Transverse colon (tissue), 4 donors: ENCODE results near the gene GASK1A. TPM values are rescaled to one million over a fixed set of nuclear protein-coding genes. Genes with fewer than 3 reads are reported as not detected.

Experiments used
- DNase-seq: peaks from one replicate; pipeline ENCODE4 v3.0.0-alpha.2; 2019
- H3K27ac ChIP-seq, 4 donors: fragments of 200-600 bp; sonication (generic); 2 replicates each; pipeline ENCODE4 v1.5.1; 2016 to 2018; ENCODE audit warnings: inconsistent platforms in 4 of 4
- H3K27me3 ChIP-seq: fragments of 200-600 bp; sonication (generic); 2 replicates; pipeline ENCODE4 v1.5.1; 2017; ENCODE audit warnings: inconsistent platforms
- H3K36me3 ChIP-seq, 4 donors: fragments of 200-600 bp; sonication (generic); 2 replicates each; pipeline ENCODE4 v1.5.1; 2017 to 2019; ENCODE audit warnings: inconsistent platforms in 4 of 4
- H3K4me1 ChIP-seq, 4 donors: fragments of 200-600 bp; sonication (generic); 2 replicates each; pipeline ENCODE4 v1.5.1; 2017 to 2020; ENCODE audit warnings: inconsistent platforms in 4 of 4
- H3K4me3 ChIP-seq, 4 donors: fragments of 200-600 bp; sonication (generic); 1 replicate in 1 of 4; 2 replicates in 3 of 4; pipeline versions ENCODE4 v1.5.1 to v1.6.1; 2017 to 2019; ENCODE audit warnings: inconsistent platforms in 4 of 4
- H3K9me3 ChIP-seq, 2 donors: fragments of 200-600 bp; sonication (generic); 2 replicates each; pipeline ENCODE4 v1.5.1; 2017 to 2019; ENCODE audit warnings: inconsistent platforms in 2 of 2
- CTCF ChIP-seq, 5 experiments: fragments of 200-600 bp in 3 of 5; fragments of 450-650 bp in 2 of 5; sonication (generic) in 3 of 5; IDR thresholded peaks; 1 replicate in 2 of 5; 2 replicates in 3 of 5; pipeline ENCODE4 v1.5.1; 2016 to 2017; ENCODE audit warnings: antibody characterized with exemption in 5 of 5, inconsistent platforms in 3 of 5, mild to moderate bottlenecking in 2 of 5, moderate library complexity in 1 of 5
- EP300 ChIP-seq: sonication (generic); formaldehyde crosslinking; IDR thresholded peaks from one replicate; pipeline ENCODE4 v1.6.1; 2017; ENCODE audit warnings: antibody characterized with exemption, low read depth
- POLR2A ChIP-seq: fragments of 450-650 bp; IDR thresholded peaks from one replicate; pipeline ENCODE4 v1.6.1; 2016; ENCODE audit warnings: antibody characterized with exemption, mild to moderate bottlenecking, moderate library complexity
- POLR2AphosphoS5 ChIP-seq, 3 donors: sonication (generic); formaldehyde crosslinking; IDR thresholded peaks; one replicate each; pipeline ENCODE4 v1.6.1; 2016; ENCODE audit warnings: antibody characterized with exemption in 3 of 3
- WGBS, 2 donors: methylation state at CpG; one replicate each; pipeline ENCODE4 v1.1.5; 2018; ENCODE audit warnings: low coverage in 1 of 2; 5-methylcytosine and 5-hydroxymethylcytosine counted together
- in situ Hi-C, 4 donors: fragments of 200-750 bp; cut with MboI; loops; one replicate each; pipeline versions ENCODE4 v1.15.0 to v1.15.1; 2017; ENCODE audit warnings: low sequenced_read_pairs in 3 of 4, low pct_ligation_motif_present in 1 of 4, low pct_unique_long_range_greater_than_20kb in 1 of 4
- intact Hi-C: fragments of 100-400 bp; cut with DNase I; formaldehyde crosslinking; loops from one replicate; pipeline ENCODE4 v1.15.1; 2023; ENCODE audit warnings: low total_unique reads
- total RNA-seq, 4 donors: library from RNA; depleted of rRNA; stranded (reverse); fragments of >200 nt; gene quantifications; one replicate each; pipeline ENCODE4 v1.1.0, GENCODE V29; 2016

GASK1A gene
- total RNA-seq, 4 donors from 2014 or later, result 0.75 to 5.9 (median 3.6) TPM

DNA sequence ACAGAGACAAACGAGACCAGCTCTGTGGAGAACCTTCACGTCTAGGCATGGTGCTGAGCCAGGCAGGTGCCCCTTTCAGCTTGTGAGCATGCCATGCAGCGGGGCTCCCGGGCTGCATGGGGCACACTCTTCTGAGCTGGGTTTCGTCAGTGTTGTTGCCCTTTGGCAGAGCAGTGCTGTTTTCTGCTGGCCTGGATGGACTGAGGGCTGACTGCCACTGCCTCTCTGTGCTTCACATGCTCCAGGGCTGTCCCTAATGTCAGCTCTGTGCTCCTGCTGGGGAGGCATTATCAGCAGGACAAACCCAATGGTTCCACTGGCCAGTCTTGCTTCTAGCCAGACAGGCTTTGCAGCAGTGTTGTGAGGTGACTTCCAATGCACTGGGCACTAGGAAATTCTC lies 9.5 kb downstream of the GASK1A start:
- Histone ChIP-seq H3K9me3 (no peaks in the 10 kb centered on the region), H3K4me1 (no peaks in the 10 kb centered on the region), H3K36me3 (no peaks in the 10 kb centered on the region), H3K4me3 (no peak overlapping the region), H3K27ac (no peak overlapping the region), H3K27me3 (no peaks in the 10 kb centered on the region)
- TF ChIP-seq POLR2A, result no peak
- no peak for TF ChIP-seq EP300
- no peak for TF ChIP-seq POLR2AphosphoS5 (IDR thresholded peaks at IDR 0.05)
- no peak for TF ChIP-seq CTCF (IDR thresholded peaks at IDR 0.05)
- in situ Hi-C loops, result no loop called here
- intact Hi-C loops, result no loop called here
- no peak for DNase-seq
- WGBS, 2 donors, result 75 to 77% methylated on average over 4 to 5 of the region's 5 CpGs

GRCh38 chr3:42991341-42992315 lies 12.5 kb downstream of the GASK1A start:
- 83 to 100% methylated on average over 1 to 11 of the region's 11 CpGs for WGBS, 2 donors
- intact Hi-C loops, result no loop called here

GRCh38 chr3:42994595-42994994 lies 15.5 kb downstream of the GASK1A start:
- in situ Hi-C loops, result no loop called here
- DNase-seq, result no peak
- H3K36me3 ChIP-seq, result no peaks in the 10 kb centered on the region
- no peaks in the 10 kb centered on the region for H3K9me3 ChIP-seq
- intact Hi-C loops, result no loop called here
- H3K27ac ChIP-seq, result no peak overlapping the region
- TF ChIP-seq POLR2A (no peak), EP300 (no peak)
- H3K27me3 ChIP-seq, result no peaks in the 10 kb centered on the region
- 88% methylated on average over 3 of the region's 3 CpGs; no CpG with 5 or more reads in 1 of the 2 donors for WGBS, 2 donors
- H3K4me3 ChIP-seq, result no peak overlapping the region
- peaks cover 0 to 5% (median under 1%) of the 10 kb centered on the region in 4 donors for H3K4me1 ChIP-seq

More at GRCh38 chr3:42991341-42992315, 12.5 kb downstream of the GASK1A start:
- in situ Hi-C loops, result no loop called here
- Histone ChIP-seq H3K9me3 (no peaks in the 10 kb centered on the region), H3K27me3 (no peaks in the 10 kb centered on the region), H3K4me3 (no peak overlapping the region), H3K4me1 (no peaks in the 10 kb centered on the region), H3K27ac (no peak overlapping the region), H3K36me3 (no peaks in the 10 kb centered on the region)
- TF ChIP-seq CTCF (IDR thresholded peaks at IDR 0.05) (no peak), POLR2A (no peak), POLR2AphosphoS5 (IDR thresholded peaks at IDR 0.05) (no peak), EP300 (no peak)
- no peak for DNase-seq

DNA sequence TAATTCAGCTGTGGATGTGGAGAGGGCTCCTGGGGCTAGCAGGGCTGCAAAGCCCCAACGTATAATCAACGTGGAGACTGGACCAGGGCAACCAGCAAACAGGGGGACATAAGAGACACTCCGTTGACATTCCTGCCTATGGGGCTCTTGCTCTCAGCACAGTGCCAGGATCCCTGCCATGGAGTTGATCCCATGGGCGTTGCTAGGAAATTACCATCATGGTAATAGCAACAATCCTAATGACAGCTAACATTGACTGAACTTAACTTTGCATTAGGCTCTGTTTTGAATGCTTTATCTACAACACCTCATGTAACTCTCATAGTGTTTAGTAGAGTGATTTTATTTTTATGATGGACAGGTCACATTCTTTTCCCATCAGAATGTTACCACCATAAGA lies 16.9 kb downstream of the GASK1A start:
- H3K9me3 ChIP-seq, result no peaks in the 10 kb centered on the region
- DNase-seq, result no peak
- peaks cover 0 to 14% (median 8%) of the 10 kb centered on the region in 4 donors for H3K4me1 ChIP-seq
- H3K27me3 ChIP-seq, result no peaks in the 10 kb centered on the region
- H3K4me3 ChIP-seq, result no peak overlapping the region
- in situ Hi-C loops (no loop called here), intact Hi-C loops (no loop called here)
- 85 to 100% methylated on average over 1 to 4 of the region's 4 CpGs for WGBS, 2 donors
- H3K27ac ChIP-seq, result peak overlapping the region in 1 of 4 donors; percentile 19
- TF ChIP-seq POLR2AphosphoS5 (IDR thresholded peaks at IDR 0.05) (no peak), CTCF (IDR thresholded peaks at IDR 0.05) (no peak), EP300 (no peak), POLR2A (no peak)
- no peaks in the 10 kb centered on the region for H3K36me3 ChIP-seq
